Fibroblast of skin of left biceps (primary cell): Measurements from ENCODE around the gene PLXNA4.
"Not testable (repeated sequence)": the region's sequence is repeated elsewhere in the genome, so short reads cannot be mapped to it uniquely, and the experiment has no call there.

Source experiments
- DNase-seq, 2 experiments: peaks; one replicate each; pipeline ENCODE4 v3.0.0-alpha.2; 2013; ENCODE audit warnings: low read depth in 2 of 2

The PLXNA4 gene

GRCh38 chr7:132575982-132576720 lies at the start of gene PLXNA4:
Gene PLXNA4, minus strand, starts transcription at chr7:132576470. Its CDS starts 67,777 bp downstream, at chr7:132508693.
- no peak for DNase-seq

GRCh38 chr7:132625651-132626050 lies 49.4 kb upstream of the PLXNA4 start:
- DNase-seq, result no peak

GRCh38 chr7:132622081-132622480 lies 45.8 kb upstream of the PLXNA4 start:
- peak; percentile 24 to 29 for DNase-seq

GRCh38 chr7:132619967-132620366 lies 43.7 kb upstream of the PLXNA4 start:
- no peak for DNase-seq

GRCh38 chr7:132618956-132619305 lies 42.7 kb upstream of the PLXNA4 start:
- DNase-seq, result peak; percentile 28 to 36

GRCh38 chr7:132618271-132618955 lies 42.1 kb upstream of the PLXNA4 start:
- no peak for DNase-seq

GRCh38 chr7:132614428-132615318 lies 38.4 kb upstream of the PLXNA4 start:
- DNase-seq, result no peak

GRCh38 chr7:132613737-132614136 lies 37.5 kb upstream of the PLXNA4 start:
- no peak for DNase-seq

GRCh38 chr7:132610995-132611394 lies 34.7 kb upstream of the PLXNA4 start:
- DNase-seq, result no peak

- no peak for DNase-seq
Observed at GRCh38 chr7:132609906-132610520, 33.7 kb upstream of the PLXNA4 start.

GRCh38 chr7:132609222-132609621 lies 33.0 kb upstream of the PLXNA4 start:
- no peak for DNase-seq

- DNase-seq, result no peak
Observed at GRCh38 chr7:132608523-132608922, 32.3 kb upstream of the PLXNA4 start.

- no peak for DNase-seq
Observed at GRCh38 chr7:132607656-132608055, 31.4 kb upstream of the PLXNA4 start.

- DNase-seq, result no peak
Observed at GRCh38 chr7:132604121-132604520, 27.9 kb upstream of the PLXNA4 start.

- no peak for DNase-seq
Observed at GRCh38 chr7:132603220-132603833, 27.1 kb upstream of the PLXNA4 start.

- DNase-seq, result no peak
Observed at GRCh38 chr7:132601783-132602182, 25.5 kb upstream of the PLXNA4 start.

GRCh38 chr7:132596588-132596987 lies 20.3 kb upstream of the PLXNA4 start:
- DNase-seq, result no peak

GRCh38 chr7:132594741-132595140 lies 18.5 kb upstream of the PLXNA4 start:
- not testable (repeated sequence) for DNase-seq

- no peak for DNase-seq
Observed at GRCh38 chr7:132592936-132593335, 16.7 kb upstream of the PLXNA4 start.

- DNase-seq, result no peak
Observed at GRCh38 chr7:132592231-132592920, 16.1 kb upstream of the PLXNA4 start.

- DNase-seq, result no peak
Observed at GRCh38 chr7:132590162-132590561, 13.9 kb upstream of the PLXNA4 start.
